Measurements from ENCODE around the gene ADAM29. TPM values are rescaled to one million over a fixed set of nuclear protein-coding genes. Genes with fewer than 3 reads are reported as not detected.

ADAM29 gene
- total RNA-seq, 6 experiments from 2014 or later, result not detected

GRCh38 chr4:174873931-174874330, 44.2 kb upstream of the ADAM29 start:
- ATAC-seq, result no peak
- Histone ChIP-seq H3K27ac (no peak overlapping the region), H3K9me3 (no peaks in the 10 kb centered on the region), H3K36me3 (no peaks in the 10 kb centered on the region), H3K27me3 (no peaks in the 10 kb centered on the region), H3K4me3 (no peak overlapping the region), H3K4me1 (no peaks in the 10 kb centered on the region)
- intact Hi-C loops (cut with DNase I), result no loop called here
- 50% methylated on average over 1 of the region's 1 CpG for WGBS (ENCODE audit: insufficient coverage, low coverage, low lambda C conversion rate, missing lambda C conversion rate)
- DNase-seq, result no peak
- TF ChIP-seq POLR2A (IDR thresholded peaks at IDR 0.05) (no peak), CTCF (IDR thresholded peaks at IDR 0.05) (no peak)

- no peak for DNase-seq
- ATAC-seq, result no peak
- Histone ChIP-seq H3K27ac (no peak overlapping the region), H3K27me3 (no peaks in the 10 kb centered on the region), H3K4me3 (no peak overlapping the region), H3K4me1 (no peaks in the 10 kb centered on the region), H3K9me3 (no peaks in the 10 kb centered on the region), H3K36me3 (no peaks in the 10 kb centered on the region)
- TF ChIP-seq CTCF (IDR thresholded peaks at IDR 0.05) (no peak), POLR2A (IDR thresholded peaks at IDR 0.05) (no peak)
- intact Hi-C loops (cut with DNase I), result no loop called here
- WGBS (ENCODE audit: insufficient coverage, low coverage, low lambda C conversion rate, missing lambda C conversion rate), result 25% methylated on average over 1 of the region's 1 CpG
Observed at GRCh38 chr4:174874898-174875297, 43.3 kb upstream of the ADAM29 start.

- Histone ChIP-seq H3K27ac (no peak overlapping the region), H3K27me3 (no peaks in the 10 kb centered on the region), H3K36me3 (no peaks in the 10 kb centered on the region), H3K9me3 (no peaks in the 10 kb centered on the region), H3K4me1 (no peaks in the 10 kb centered on the region), H3K4me3 (no peak overlapping the region)
- TF ChIP-seq POLR2A (IDR thresholded peaks at IDR 0.05) (no peak), CTCF (IDR thresholded peaks at IDR 0.05) (no peak)
- WGBS (ENCODE audit: insufficient coverage, low coverage, low lambda C conversion rate, missing lambda C conversion rate), result 48% methylated on average over 7 of the region's 7 CpGs
- ATAC-seq (no peak), DNase-seq (no peak)
- intact Hi-C loops (cut with DNase I), result no loop called here
Observed at GRCh38 chr4:174880001-174880400, 38.2 kb upstream of the ADAM29 start.

- Histone ChIP-seq H3K36me3 (no peaks in the 10 kb centered on the region), H3K4me1 (no peaks in the 10 kb centered on the region), H3K9me3 (no peaks in the 10 kb centered on the region), H3K27ac (no peak overlapping the region), H3K27me3 (no peaks in the 10 kb centered on the region), H3K4me3 (no peak overlapping the region)
- DNase-seq (no peak), ATAC-seq (no peak)
- no peak for TF ChIP-seq CTCF (IDR thresholded peaks at IDR 0.05)
- no peak for TF ChIP-seq POLR2A (IDR thresholded peaks at IDR 0.05)
- intact Hi-C loops (cut with DNase I), result no loop called here
- WGBS (ENCODE audit: insufficient coverage, low coverage, low lambda C conversion rate, missing lambda C conversion rate), result 29% methylated on average over 3 of the region's 6 CpGs
Observed at GRCh38 chr4:174882317-174882992, 35.7 kb upstream of the ADAM29 start.

- TF ChIP-seq CTCF (IDR thresholded peaks at IDR 0.05) (no peak), POLR2A (IDR thresholded peaks at IDR 0.05) (no peak)
- H3K9me3 ChIP-seq, result no peaks in the 10 kb centered on the region
- H3K36me3 ChIP-seq, result no peaks in the 10 kb centered on the region
- intact Hi-C loops (cut with DNase I), result no loop called here
- H3K4me1 ChIP-seq, result no peaks in the 10 kb centered on the region
- no peak overlapping the region for H3K4me3 ChIP-seq
- DNase-seq (no peak), ATAC-seq (no peak)
- no peaks in the 10 kb centered on the region for H3K27me3 ChIP-seq
- no peak overlapping the region for H3K27ac ChIP-seq
Observed at GRCh38 chr4:174907508-174907907, 10.7 kb upstream of the ADAM29 start.
